WERI-Rb-1 (cell line): ENCODE measurements around the gene MAD1L1.
A peak's percentile ranks its signal among the peaks of the same experiment; 100 is the strongest.

Source experiments
- DNase-seq: peaks from one replicate; pipeline ENCODE4 v3.0.0-alpha.2; 2020
- H3K27ac ChIP-seq: fragments of 250-450 bp; sonication (Bioruptor Pico); 2 replicates; pipeline ENCODE4 v1.5.1; 2020; ENCODE audit warnings: mild to moderate bottlenecking, moderate library complexity
- H3K27me3 ChIP-seq: fragments of 250-450 bp; sonication (Bioruptor Pico); 2 replicates; pipeline ENCODE4 v1.5.1; 2021; ENCODE audit warnings: mild to moderate bottlenecking, low read depth, moderate library complexity; ENCODE audit not compliant: insufficient read depth, severe bottlenecking
- H3K36me3 ChIP-seq: fragments of 250-450 bp; sonication (Bioruptor Pico); 2 replicates; pipeline ENCODE4 v1.5.1; 2020; ENCODE audit warnings: mild to moderate bottlenecking, moderate library complexity
- H3K4me3 ChIP-seq: 2 replicates; pipeline ENCODE4 v1.5.1; 2011; ENCODE audit warnings: low read depth, mild to moderate bottlenecking, control low read depth, low read length
- H3K9me3 ChIP-seq: fragments of 250-450 bp; sonication (Bioruptor Pico); 2 replicates; pipeline ENCODE4 v1.5.1; 2021; ENCODE audit warnings: mild to moderate bottlenecking, moderate library complexity; ENCODE audit not compliant: severe bottlenecking
- TF ChIP-seq, protein P1 (sequence below): IDR thresholded peaks from 2 replicates; pipeline ENCODE4 v1.5.1; 2011; ENCODE audit warnings: low read depth, mild to moderate bottlenecking, control low read depth, inconsistent platforms, low read length

The MAD1L1 gene

DNA sequence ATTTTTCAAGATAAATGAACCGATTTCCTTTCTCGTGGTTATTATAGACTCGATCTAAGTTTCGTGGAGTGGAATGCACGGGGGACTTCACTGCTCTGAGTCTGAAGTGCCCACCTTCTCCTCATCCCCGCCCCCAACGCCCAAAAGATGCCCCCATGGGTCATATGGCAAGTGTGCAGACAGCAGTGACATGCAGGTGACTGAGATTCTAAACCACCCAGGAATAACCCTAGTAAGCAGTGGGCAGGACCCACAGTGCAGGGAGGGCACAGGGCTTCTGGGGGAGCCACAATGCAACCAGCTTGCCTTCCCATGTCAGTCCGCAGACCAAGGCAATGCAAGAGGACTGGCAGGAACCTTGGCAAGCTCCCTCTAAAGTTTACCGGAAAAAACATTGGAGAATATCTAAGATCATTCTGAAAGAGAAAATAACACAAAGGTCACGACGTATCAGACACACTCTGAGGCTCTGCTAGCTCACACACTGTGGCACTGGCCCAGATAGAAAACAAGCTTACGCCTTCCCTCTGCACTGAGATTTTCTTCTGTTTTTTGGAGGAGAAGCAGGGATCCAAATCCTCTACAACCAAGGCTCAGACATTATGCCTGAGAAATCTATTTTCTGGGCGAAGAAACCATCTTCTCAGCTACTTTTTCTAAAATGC lies 239.6 kb downstream of the MAD1L1 start:
- H3K36me3 ChIP-seq: no peaks in the 10 kb centered on the region
- H3K27ac ChIP-seq: peak overlapping the region; percentile 60
- no peak for DNase-seq
- H3K27me3 ChIP-seq: no peaks in the 10 kb centered on the region
- H3K9me3 ChIP-seq: no peaks in the 10 kb centered on the region
- no peak overlapping the region for H3K4me3 ChIP-seq
- TF ChIP-seq, protein P1, sequence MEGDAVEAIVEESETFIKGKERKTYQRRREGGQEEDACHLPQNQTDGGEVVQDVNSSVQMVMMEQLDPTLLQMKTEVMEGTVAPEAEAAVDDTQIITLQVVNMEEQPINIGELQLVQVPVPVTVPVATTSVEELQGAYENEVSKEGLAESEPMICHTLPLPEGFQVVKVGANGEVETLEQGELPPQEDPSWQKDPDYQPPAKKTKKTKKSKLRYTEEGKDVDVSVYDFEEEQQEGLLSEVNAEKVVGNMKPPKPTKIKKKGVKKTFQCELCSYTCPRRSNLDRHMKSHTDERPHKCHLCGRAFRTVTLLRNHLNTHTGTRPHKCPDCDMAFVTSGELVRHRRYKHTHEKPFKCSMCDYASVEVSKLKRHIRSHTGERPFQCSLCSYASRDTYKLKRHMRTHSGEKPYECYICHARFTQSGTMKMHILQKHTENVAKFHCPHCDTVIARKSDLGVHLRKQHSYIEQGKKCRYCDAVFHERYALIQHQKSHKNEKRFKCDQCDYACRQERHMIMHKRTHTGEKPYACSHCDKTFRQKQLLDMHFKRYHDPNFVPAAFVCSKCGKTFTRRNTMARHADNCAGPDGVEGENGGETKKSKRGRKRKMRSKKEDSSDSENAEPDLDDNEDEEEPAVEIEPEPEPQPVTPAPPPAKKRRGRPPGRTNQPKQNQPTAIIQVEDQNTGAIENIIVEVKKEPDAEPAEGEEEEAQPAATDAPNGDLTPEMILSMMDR: no peak

DNA sequence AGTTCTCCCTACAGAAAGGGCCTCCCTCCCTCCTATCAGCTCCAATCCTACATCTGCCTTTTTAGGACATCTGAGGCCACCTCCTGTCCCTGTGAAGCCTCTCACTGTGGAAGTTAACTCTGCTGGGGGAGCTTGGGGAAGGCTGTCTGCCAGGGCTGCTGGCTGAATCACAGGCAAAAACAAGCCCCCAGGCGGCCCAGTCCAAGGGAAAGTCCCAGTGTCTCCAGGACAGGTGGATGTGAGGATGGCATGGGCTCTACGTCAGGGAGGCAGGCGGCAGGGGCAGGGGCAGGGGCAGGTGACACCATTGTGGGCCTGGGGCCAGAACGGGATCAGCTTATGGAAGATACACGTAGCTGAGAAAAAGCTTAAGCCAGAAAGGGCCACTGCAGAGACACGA lies 240.2 kb downstream of the MAD1L1 start:
- Histone ChIP-seq H3K36me3 (no peaks in the 10 kb centered on the region), H3K27ac (peak overlapping the region; percentile 60), H3K4me3 (no peak overlapping the region), H3K9me3 (no peaks in the 10 kb centered on the region), H3K27me3 (no peaks in the 10 kb centered on the region)
- TF ChIP-seq, protein P1: no peak
- peak; percentile 61 for DNase-seq

DNA sequence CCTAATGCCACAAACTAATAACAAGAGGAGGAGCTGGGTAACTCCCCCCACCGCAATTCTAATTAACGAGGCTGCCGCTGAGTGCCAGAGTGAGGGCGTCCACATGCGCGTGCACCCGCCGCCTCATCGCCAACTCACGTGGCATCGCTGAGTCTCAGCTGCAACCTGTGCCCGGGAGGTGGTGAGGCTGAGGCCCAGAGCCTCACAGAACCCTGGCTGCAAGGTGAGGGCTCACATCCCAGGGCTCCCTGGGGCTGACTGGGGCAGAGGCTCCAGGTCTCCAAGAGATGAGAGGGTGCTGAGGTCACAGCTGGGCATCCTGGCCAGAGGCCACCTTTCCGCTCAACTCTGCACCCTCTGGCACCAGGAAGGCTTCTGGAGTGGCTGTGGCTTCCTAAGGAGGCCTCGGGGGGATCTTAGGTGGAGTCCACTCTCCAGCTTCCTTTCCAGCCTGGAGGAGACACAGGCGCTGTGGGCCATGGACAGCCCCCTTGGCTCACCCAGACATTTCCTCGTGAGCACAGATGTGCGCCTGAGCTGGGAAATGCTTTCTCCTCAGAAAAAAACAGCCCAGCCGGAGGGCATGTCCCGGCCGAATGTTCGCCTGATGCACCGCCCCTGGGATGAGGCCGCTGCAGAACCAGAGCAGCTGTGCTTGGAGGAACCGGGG lies 242.6 kb downstream of the MAD1L1 start:
- H3K36me3 ChIP-seq: no peaks in the 10 kb centered on the region; the same call in 1 of the 2 replicates
- H3K27me3 ChIP-seq: no peaks in the 10 kb centered on the region
- H3K4me3 ChIP-seq: no peak overlapping the region
- H3K27ac ChIP-seq: no peak overlapping the region
- TF ChIP-seq, protein P1: no peak
- DNase-seq: no peak
- H3K9me3 ChIP-seq: no peaks in the 10 kb centered on the region

DNA sequence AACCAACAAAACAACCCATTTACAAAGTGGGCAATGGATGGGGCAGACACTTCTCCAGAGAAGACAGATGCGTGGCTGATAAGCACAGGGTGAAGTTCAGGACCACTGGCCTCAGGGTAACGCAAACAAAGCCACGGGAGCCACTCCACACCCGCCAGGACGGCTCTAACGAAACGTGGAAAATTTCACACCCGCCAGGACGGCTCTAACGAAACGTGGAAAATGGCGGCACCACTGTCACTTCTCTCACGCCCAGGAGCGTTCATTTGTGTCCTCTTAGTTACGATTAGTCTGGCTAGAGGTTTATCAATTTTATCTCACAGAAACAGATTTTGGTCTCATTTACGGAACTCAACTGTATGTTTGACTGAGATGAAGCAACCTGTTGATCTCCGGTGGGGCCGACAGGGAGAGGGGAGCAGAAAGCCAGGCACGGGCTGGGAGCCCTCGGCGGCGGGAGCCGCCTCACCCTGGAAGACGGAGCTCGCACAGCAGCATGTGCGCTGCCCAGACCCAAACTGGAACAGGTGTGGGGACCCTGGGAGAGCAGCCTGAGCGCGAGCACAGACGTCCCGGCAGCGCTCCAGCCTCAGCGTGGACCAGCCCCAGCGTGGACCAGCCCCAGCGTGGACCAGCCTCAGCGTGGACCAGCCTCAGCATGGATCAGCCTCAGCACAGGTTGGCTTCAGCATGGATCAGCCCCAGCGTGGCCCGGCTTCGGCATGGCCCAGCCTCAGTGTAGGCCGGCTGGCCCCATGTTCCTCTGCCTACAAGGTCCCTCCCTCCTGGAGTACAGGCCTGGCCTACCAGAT lies 243.5 kb downstream of the MAD1L1 start:
- TF ChIP-seq, protein P1: no peak
- Histone ChIP-seq H3K36me3 (no peaks in the 10 kb centered on the region; the same call in none of the 2 replicates), H3K4me3 (no peak overlapping the region), H3K27me3 (no peaks in the 10 kb centered on the region), H3K27ac (no peak overlapping the region), H3K9me3 (no peaks in the 10 kb centered on the region)
- DNase-seq: no peak

DNA sequence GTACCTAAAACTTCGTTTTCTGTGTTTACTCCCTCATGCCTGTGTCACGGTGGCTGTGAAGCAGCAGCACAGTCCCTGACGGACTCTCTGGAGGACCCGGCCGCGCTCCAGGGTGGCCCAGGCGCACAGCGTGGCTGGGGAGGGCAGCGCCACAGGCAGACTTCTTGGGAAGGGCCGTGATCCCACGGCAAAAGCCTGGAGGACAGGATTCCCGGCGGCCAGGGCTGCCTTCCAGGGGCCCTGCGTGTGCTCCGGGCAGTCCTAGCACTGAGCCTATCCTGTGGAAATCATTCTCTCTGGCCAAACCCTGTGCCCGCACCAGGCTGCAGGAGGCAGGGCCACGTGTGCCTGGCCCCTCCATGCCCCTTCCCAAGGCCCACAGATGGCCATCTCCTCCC lies 244.2 kb downstream of the MAD1L1 start:
- no peak overlapping the region for H3K27ac ChIP-seq
- TF ChIP-seq, protein P1: no peak
- no peak for DNase-seq
- no peaks in the 10 kb centered on the region for H3K27me3 ChIP-seq
- no peaks in the 10 kb centered on the region for H3K9me3 ChIP-seq
- no peaks in the 10 kb centered on the region; the same call in none of the 2 replicates for H3K36me3 ChIP-seq
- no peak overlapping the region for H3K4me3 ChIP-seq
